ENCODE data around the gene ALDH1A3. TPM values are rescaled to one million over a fixed set of nuclear protein-coding genes. Genes with fewer than 3 reads are reported as not detected.

The ALDH1A3 gene
- total and polyA plus RNA-seq, 2 of the 13 experiments (the other 11 are each of a cell fraction or from before 2014, with no cell fraction given) = not detected

GRCh38 chr15:100856867-100857266, 22.8 kb upstream of the ALDH1A3 start (continued):
- no peak for TF ChIP-seq RELA (CRISPR knock-in tag; IDR thresholded peaks at IDR 0.05)
- no peak for TF ChIP-seq ZFAT (CRISPR knock-in tag; conservative IDR thresholded peaks at IDR 0.05)

GRCh38 chr15:100858294-100858693, 21.3 kb upstream of the ALDH1A3 start:
- no peaks in the 10 kb centered on the region for H4K20me1 ChIP-seq (ENCODE audit: insufficient read depth, low read length)
- peaks cover 2 to 20% of the 10 kb centered on the region in 2 experiments; a peak in 3 of 5 replicates for H3K27me3 ChIP-seq (ENCODE audit: control insufficient read depth in 1 of 2, insufficient read depth in 2 of 2, low read length in 2 of 2)
- no peak overlapping the region for H3K4me2 ChIP-seq (ENCODE audit: low read depth, low read length)
- no peak overlapping the region for H3K4me3 ChIP-seq (replicated peaks in 1 of 3; ENCODE audit: insufficient read depth in 1 of 3, low read depth in 2 of 3, low read length in 3 of 3)
- ChIA-PET CTCF (ENCODE audit: low intra/inter-chr PET ratio, low total read pairs) (no interaction called here), POLR2A (no interaction called here)
- H2AFZ ChIP-seq (ENCODE audit: low read length) = no peak overlapping the region
- no TSS peak for BruUV-seq (replicated peaks)
- ATAC-seq (no peak), FAIRE-seq (no peak), DNase-seq (ENCODE audit: low spot score) (no peak)
- no peak overlapping the region for H3K27ac ChIP-seq (ENCODE audit: extremely low read length, insufficient read depth, low read length)
- H3K9ac ChIP-seq (ENCODE audit: insufficient read depth, low read depth, low read length) = no peak overlapping the region
- intact Hi-C loops (cut with micrococcal nuclease; ENCODE audit: unreplicated experiment) = no loop called here
- no peaks in the 10 kb centered on the region for H3K36me3 ChIP-seq (replicated peaks in 1 of 2; ENCODE audit: control insufficient read depth in 1 of 2, insufficient read depth in 2 of 2, low read length in 2 of 2)
- H3K9me3 ChIP-seq (ENCODE audit: low read length) = no peaks in the 10 kb centered on the region
- H3K79me2 ChIP-seq (ENCODE audit: insufficient read depth, low read length) = no peaks in the 10 kb centered on the region
- WGBS (ENCODE audit: low lambda C conversion rate) = 0% methylated on average over 2 of the region's 2 CpGs
- TF ChIP-seq ZNF512 (CRISPR knock-in tag; IDR thresholded peaks at IDR 0.05) = no peak
- no peak for TF ChIP-seq RARA (CRISPR knock-in tag; IDR thresholded peaks at IDR 0.05)
- TF ChIP-seq SP2 (CRISPR knock-in tag; IDR thresholded peaks at IDR 0.05) = no peak
- TF ChIP-seq ZNF235 (CRISPR knock-in tag; IDR thresholded peaks at IDR 0.05; ENCODE audit: borderline replicate concordance) = no peak
- TF ChIP-seq ZSCAN5A (CRISPR knock-in tag; IDR thresholded peaks at IDR 0.05; ENCODE audit: borderline replicate concordance) = no peak
- TF ChIP-seq SNAPC5 (CRISPR knock-in tag; IDR thresholded peaks at IDR 0.05; ENCODE audit: borderline replicate concordance) = no peak
- no peak for TF ChIP-seq CBX5 (CRISPR knock-in tag; IDR thresholded peaks at IDR 0.05; ENCODE audit: borderline replicate concordance)
- no peak for TF ChIP-seq ZNF225 (CRISPR knock-in tag; IDR thresholded peaks at IDR 0.05)
- TF ChIP-seq PAWR (CRISPR knock-in tag; IDR thresholded peaks at IDR 0.05; ENCODE audit: borderline replicate concordance) = no peak
- TF ChIP-seq ETS1 (CRISPR knock-in tag; IDR thresholded peaks at IDR 0.05) = no peak
- no peak for TF ChIP-seq KMT2B (CRISPR knock-in tag; IDR thresholded peaks at IDR 0.05)
- TF ChIP-seq SIN3B (IDR thresholded peaks at IDR 0.05; ENCODE audit: low read length) = no peak
- no peak for TF ChIP-seq ZBTB44 (CRISPR knock-in tag; IDR thresholded peaks at IDR 0.05)
- no peak for TF ChIP-seq NFRKB (IDR thresholded peaks at IDR 0.05)
- no peak for TF ChIP-seq XRCC5 (optimal IDR thresholded peaks at IDR 0.05; ENCODE audit: low read length)
- no peak for TF ChIP-seq ZNF143 (CRISPR knock-in tag; IDR thresholded peaks at IDR 0.05)
- TF ChIP-seq ZC3H13 (CRISPR knock-in tag; IDR thresholded peaks at IDR 0.05) = no peak
- in situ Hi-C loops (cut with HindIII; ENCODE audit: extremely low pct_ligation_motif_present, low pct_unique_long_range_greater_than_20kb) = no loop called here
- no peaks in the 10 kb centered on the region; the same call in 1 of the 2 replicates for H3K4me1 ChIP-seq (ENCODE audit: insufficient read depth, low read length)
